GM18520 (cell line): Measurements from ENCODE around the gene RPAP2.
A peak's percentile ranks its signal among the peaks of the same experiment; 100 is the strongest.
"Not testable (repeated sequence)": the region's sequence is repeated elsewhere in the genome, so short reads cannot be mapped to it uniquely, and the experiment has no call there.

Source experiments
- ATAC-seq: cut with Tn5 transposase; IDR thresholded peaks from one replicate; pipeline ENCODE4 v1.9.1; 2021; ENCODE audit not compliant: unreplicated experiment

Gene RPAP2

GRCh38 chr1:92374223-92374622 is 75.4 kb downstream of the RPAP2 start:
- no peak for ATAC-seq

GRCh38 chr1:92376345-92376744 is 77.5 kb downstream of the RPAP2 start:
- no peak for ATAC-seq

GRCh38 chr1:92377991-92378390 is 79.1 kb downstream of the RPAP2 start:
- ATAC-seq, result not testable (repeated sequence)

GRCh38 chr1:92380867-92381266 is 82.0 kb downstream of the RPAP2 start:
- no peak for ATAC-seq

- ATAC-seq, result not testable (repeated sequence)
These were observed 95.1 kb downstream of the RPAP2 start for GRCh38 chr1:92393966-92394365.

- no peak for ATAC-seq
These were observed 99.7 kb downstream of the RPAP2 start for GRCh38 chr1:92398519-92398918.

GRCh38 chr1:92399076-92399475 is 100.2 kb downstream of the RPAP2 start:
- ATAC-seq, result peak; percentile 90

GRCh38 chr1:92404661-92405060 is 105.8 kb downstream of the RPAP2 start:
- no peak for ATAC-seq

GRCh38 chr1:92408825-92409224 is 110.0 kb downstream of the RPAP2 start:
- ATAC-seq, result no peak

GRCh38 chr1:92409946-92410549 is 111.2 kb downstream of the RPAP2 start:
- ATAC-seq, result no peak

GRCh38 chr1:92410706-92411105 is 111.8 kb downstream of the RPAP2 start:
- no peak for ATAC-seq

GRCh38 chr1:92411511-92411910 is 112.7 kb downstream of the RPAP2 start:
- no peak for ATAC-seq

- no peak for ATAC-seq
These were observed 120.8 kb downstream of the RPAP2 start for GRCh38 chr1:92419642-92420041.

- no peak for ATAC-seq
These were observed 125.5 kb downstream of the RPAP2 start for GRCh38 chr1:92424381-92424780.

GRCh38 chr1:92425617-92426016 is 126.8 kb downstream of the RPAP2 start:
- ATAC-seq, result no peak

- ATAC-seq, result no peak
These were observed 131.2 kb downstream of the RPAP2 start for GRCh38 chr1:92430030-92430429.

- not testable (repeated sequence) for ATAC-seq
These were observed 135.7 kb downstream of the RPAP2 start for GRCh38 chr1:92434572-92434971.

GRCh38 chr1:92439291-92439690 is 140.4 kb downstream of the RPAP2 start:
- ATAC-seq, result no peak

- no peak for ATAC-seq
These were observed 142.4 kb downstream of the RPAP2 start for GRCh38 chr1:92441316-92441696.

- no peak for ATAC-seq
These were observed 143.0 kb downstream of the RPAP2 start for GRCh38 chr1:92441697-92442342.

- ATAC-seq, result no peak
These were observed 143.5 kb downstream of the RPAP2 start for GRCh38 chr1:92442351-92442750.

GRCh38 chr1:92443893-92444292 is 145.0 kb downstream of the RPAP2 start:
- ATAC-seq, result no peak

- no peak for ATAC-seq
These were observed 145.5 kb downstream of the RPAP2 start for GRCh38 chr1:92444351-92444750.
